Measurements from ENCODE around the gene SFTPB.

DNA sequence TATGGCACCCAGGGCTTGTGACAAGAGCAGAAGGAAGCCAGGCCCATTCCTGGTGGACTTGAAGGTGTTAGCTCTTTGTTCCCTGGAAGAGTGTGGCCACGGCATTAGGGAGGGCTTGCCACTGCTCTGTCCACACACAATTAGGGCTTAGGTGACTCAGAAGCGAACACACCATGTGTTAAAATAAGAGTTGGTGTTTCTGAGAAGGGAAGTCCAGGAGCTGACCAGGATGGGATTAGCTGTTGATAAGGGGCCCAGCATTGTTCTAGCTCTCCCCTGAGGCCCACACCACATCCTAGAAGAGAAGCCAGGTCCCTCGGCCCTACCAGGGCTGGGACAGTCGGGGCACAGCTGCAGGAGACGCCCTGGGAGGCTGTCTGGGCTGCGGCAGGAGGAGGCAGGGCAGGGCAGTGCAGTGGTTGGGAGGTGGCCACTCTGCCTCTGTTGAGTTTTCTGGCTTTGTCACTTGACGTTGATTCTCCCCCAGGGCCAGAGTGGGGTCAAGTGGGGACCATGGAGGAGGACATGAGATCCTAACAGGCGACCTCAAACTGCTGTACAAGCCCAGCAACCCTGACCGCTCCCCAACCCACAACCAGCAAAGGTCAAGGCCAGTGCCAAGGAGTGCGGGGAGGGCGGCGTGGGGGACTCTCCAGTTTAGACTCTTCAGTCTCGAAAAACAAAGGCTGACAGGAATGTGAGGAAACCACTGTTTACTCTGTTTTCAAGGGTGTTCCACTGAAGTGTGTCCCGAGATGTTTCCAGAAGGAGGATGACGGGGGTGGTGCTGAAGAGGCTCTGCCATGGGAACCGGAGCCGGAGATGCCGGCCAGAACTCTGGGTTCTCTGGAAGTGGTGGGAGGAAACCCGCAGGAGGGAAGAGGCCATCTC, 42.9 kb upstream of the SFTPB start:
- TF ChIP-seq CTCF (conservative IDR thresholded peaks at IDR 0.05) (no peak), EZH2 (IDR thresholded peaks at IDR 0.05; ENCODE audit: low read depth) (no peak)

Data from PC-9 (cell line).